Activated naive CD4-positive, alpha-beta T cell treated with Interleukin-2 at 50 U/mL for 16 hours (primary cell): ENCODE measurements around the gene SAMD9.
"Not testable (repeated sequence)": the region's sequence is repeated elsewhere in the genome, so short reads cannot be mapped to it uniquely, and the experiment has no call there.

ENCODE experiments used
- DNase-seq: peaks from one replicate; pipeline ENCODE4 v3.0.0-alpha.2; 2020

SAMD9 gene

GRCh38 chr7:93117852-93118530, at the start of gene SAMD9:
Gene SAMD9, minus strand, starts transcription at chr7:93117979. Its CDS starts 11,882 bp downstream, at chr7:93106097.
- peak; percentile 52 for DNase-seq

GRCh38 chr7:93165447-93165846, 47.7 kb upstream of the SAMD9 start:
- DNase-seq, result no peak

- DNase-seq, result no peak
These were observed 47.0 kb upstream of the SAMD9 start for GRCh38 chr7:93164766-93165165.

- no peak for DNase-seq
These were observed 43.5 kb upstream of the SAMD9 start for GRCh38 chr7:93161181-93161762.

- DNase-seq, result no peak
These were observed 42.6 kb upstream of the SAMD9 start for GRCh38 chr7:93160410-93160809.

- no peak for DNase-seq
These were observed 41.7 kb upstream of the SAMD9 start for GRCh38 chr7:93159490-93159889.

- DNase-seq, result no peak
These were observed 39.1 kb upstream of the SAMD9 start for GRCh38 chr7:93156884-93157283.

GRCh38 chr7:93150200-93150835, 32.5 kb upstream of the SAMD9 start:
- DNase-seq, result no peak

GRCh38 chr7:93148727-93149126, 30.9 kb upstream of the SAMD9 start:
- no peak for DNase-seq

GRCh38 chr7:93148144-93148543, 30.4 kb upstream of the SAMD9 start, which contains the start of gene SAMD9L:
Gene SAMD9L, minus strand, starts transcription at chr7:93148385. Its CDS starts 12,414 bp downstream, at chr7:93135971.
- no peak for DNase-seq

GRCh38 chr7:93147363-93147762, 29.6 kb upstream of the SAMD9 start:
- peak; percentile 31 for DNase-seq

- DNase-seq, result no peak
These were observed 28.8 kb upstream of the SAMD9 start for GRCh38 chr7:93146472-93147141.

- no peak for DNase-seq
These were observed 28.3 kb upstream of the SAMD9 start for GRCh38 chr7:93146036-93146435.

GRCh38 chr7:93145354-93145753, 27.6 kb upstream of the SAMD9 start:
- DNase-seq, result no peak

- no peak for DNase-seq
These were observed 24.3 kb upstream of the SAMD9 start for GRCh38 chr7:93142127-93142526.

- no peak for DNase-seq
These were observed 22.9 kb upstream of the SAMD9 start for GRCh38 chr7:93140582-93141191.

GRCh38 chr7:93138576-93138975, 20.8 kb upstream of the SAMD9 start:
- no peak for DNase-seq

GRCh38 chr7:93133005-93133404, 15.2 kb upstream of the SAMD9 start:
- no peak for DNase-seq

- DNase-seq, result no peak
These were observed 14.4 kb upstream of the SAMD9 start for GRCh38 chr7:93132216-93132615.

GRCh38 chr7:93126954-93127353, 9.2 kb upstream of the SAMD9 start:
- not testable (repeated sequence) for DNase-seq

GRCh38 chr7:93123532-93123931, 5.8 kb upstream of the SAMD9 start:
- not testable (repeated sequence) for DNase-seq

- DNase-seq, result no peak
These were observed 3.1 kb upstream of the SAMD9 start for GRCh38 chr7:93120592-93121549.
